K562 treated with DMSO at 1 percent for 12 hours (cell line): ENCODE measurements around the gene NRARP. TPM values are rescaled to one million over a fixed set of nuclear protein-coding genes. Genes with fewer than 3 reads are reported as not detected.

ENCODE experiments used
- total RNA-seq: library from RNA; unstranded; fragments of 300-600 nt; gene quantifications from 2 replicates; pipeline ENCODE4 v1.2.3, GENCODE V29; 2022; ENCODE audit not compliant: insufficient read depth

Gene NRARP
- 15.8 and 25.4 TPM in 2 replicates for total RNA-seq

GRCh38 chr9:137302118-137302448, at the start of gene NRARP:
NRARP (minus strand) TSS chr9:137302271; CDS start chr9:137301928, 343 bp downstream.

GRCh38 chr9:137277329-137278041, 24.6 kb downstream of the NRARP start, which contains the start of gene TOR4A:
TOR4A (plus strand) TSS chr9:137277726; CDS start chr9:137278690, 964 bp downstream.

GRCh38 chr9:137254624-137255447, 47.2 kb downstream of the NRARP start, which contains the start of gene NELFB:
NELFB (plus strand) TSS chr9:137255327.

GRCh38 chr9:137251194-137251461, 50.9 kb downstream of the NRARP start, which contains the start of gene STPG3:
STPG3 (plus strand) TSS chr9:137251286; CDS start chr9:137251287, 1 bp downstream.

Other genes with a start within 250 kb of the NRARP start
- not detected in 2 replicates for gene ENTPD2, start 248.2 kb downstream of the NRARP start, total RNA-seq
- 17.4 and 28.8 TPM in 2 replicates for gene SAPCD2, start 231.7 kb downstream of the NRARP start, total RNA-seq
- 5.9 and 8.8 TPM in 2 replicates for gene UAP1L1, start 224.8 kb downstream of the NRARP start, total RNA-seq
- gene MAN1B1, start 215.3 kb downstream of the NRARP start, total RNA-seq: 47.0 and 51.4 TPM in 2 replicates
- gene DPP7, start 187.5 kb downstream of the NRARP start, total RNA-seq: 194 and 200 TPM in 2 replicates
- gene GRIN1, start 163.1 kb downstream of the NRARP start, total RNA-seq: 0.85 TPM in 1 of 2 replicates, not detected in the other
- not detected in 2 replicates for gene LRRC26, start 132.2 kb downstream of the NRARP start, total RNA-seq
- gene TMEM210, start 130.2 kb downstream of the NRARP start, total RNA-seq: not detected in 2 replicates
- 35.8 and 51.1 TPM in 2 replicates for gene ANAPC2, start 113.7 kb downstream of the NRARP start, total RNA-seq
- 138 and 226 TPM in 2 replicates for gene SSNA1, start 113.6 kb downstream of the NRARP start, total RNA-seq
- 23.4 and 26.9 TPM in 2 replicates for gene TPRN, start 101.5 kb downstream of the NRARP start, total RNA-seq
- 54.3 and 56.7 TPM in 2 replicates for gene TMEM203, start 96.6 kb downstream of the NRARP start, total RNA-seq
- gene NDOR1, start 96.6 kb downstream of the NRARP start, total RNA-seq: 12.6 and 31.3 TPM in 2 replicates
- 7.4 and 10.2 TPM in 2 replicates for gene RNF208, start 80.0 kb downstream of the NRARP start, total RNA-seq
- 0.98 TPM in 1 of 2 replicates, not detected in the other for gene CYSRT1, start 77.1 kb downstream of the NRARP start, total RNA-seq
- not detected in 2 replicates for gene RNF224, start 74.8 kb downstream of the NRARP start, total RNA-seq
- not detected in 2 replicates for gene SLC34A3, start 71.4 kb downstream of the NRARP start, total RNA-seq
- gene TUBB4B, start 61.0 kb downstream of the NRARP start, total RNA-seq: 804 and 847 TPM in 2 replicates
- gene STPG3, start 51.0 kb downstream of the NRARP start, total RNA-seq: not detected in 2 replicates
- 77.5 and 88.0 TPM in 2 replicates for gene NELFB, start 46.9 kb downstream of the NRARP start, total RNA-seq
- gene TOR4A, start 24.5 kb downstream of the NRARP start, total RNA-seq: 52.4 and 66.1 TPM in 2 replicates
- gene EXD3, start 120.9 kb upstream of the NRARP start, total RNA-seq: 10.2 and 10.6 TPM in 2 replicates
- 1.6 TPM in 2 replicates for gene NOXA1, start 121.1 kb upstream of the NRARP start, total RNA-seq
- gene ENTPD8, start 139.1 kb upstream of the NRARP start, total RNA-seq: 0.38 TPM in 1 of 2 replicates, not detected in the other
- 34.2 and 45.7 TPM in 2 replicates for gene NSMF, start 157.1 kb upstream of the NRARP start, total RNA-seq
- gene PNPLA7, start 248.1 kb upstream of the NRARP start, total RNA-seq: 0.81 and 1.3 TPM in 2 replicates
- gene MRPL41, start 249.6 kb upstream of the NRARP start, total RNA-seq: 82.9 and 176 TPM in 2 replicates